Neural progenitor cell (in vitro differentiated cells): ENCODE data around the gene PI3. TPM values are rescaled to one million over a fixed set of nuclear protein-coding genes. Genes with fewer than 3 reads are reported as not detected.

Source experiments
- DNase-seq: peaks from one replicate; pipeline ENCODE4 v3.0.0-alpha.2; 2016; ENCODE audit warnings: low spot score
- H2AFZ ChIP-seq: fragments of 200-600 bp; sonication (generic); replicated peaks from 2 replicates; pipeline ENCODE4 v1.6.1; 2016; ENCODE audit warnings: antibody characterized with exemption
- H3F3A ChIP-seq: fragments of 200-600 bp; sonication (generic); 2 replicates; pipeline ENCODE4 v1.6.1; 2016; ENCODE audit warnings: antibody characterized with exemption, low read depth
- H3K27ac ChIP-seq: fragments of 200-600 bp; sonication (generic); 2 replicates; pipeline ENCODE4 v1.5.1; 2016; ENCODE audit warnings: mild to moderate bottlenecking
- H3K27me3 ChIP-seq: fragments of 200-600 bp; sonication (generic); 2 replicates; pipeline ENCODE4 v1.6.1; 2016; ENCODE audit warnings: mild to moderate bottlenecking, moderate library complexity
- H3K36me3 ChIP-seq: fragments of 200-600 bp; sonication (generic); 2 replicates; pipeline ENCODE4 v1.5.1; 2016
- H3K4me1 ChIP-seq: fragments of 200-600 bp; sonication (generic); 2 replicates; pipeline ENCODE4 v1.6.1; 2016; ENCODE audit warnings: mixed run types
- H3K4me2 ChIP-seq: fragments of 200-600 bp; sonication (generic); 2 replicates; pipeline ENCODE4 v1.6.1; 2016
- H3K4me3 ChIP-seq: fragments of 200-600 bp; sonication (generic); 2 replicates; pipeline ENCODE4 v1.5.1; 2016
- H3K79me2 ChIP-seq: fragments of 200-600 bp; sonication (generic); 2 replicates; pipeline ENCODE4 v1.6.1; 2016; ENCODE audit warnings: low read depth
- H3K9ac ChIP-seq: fragments of 200-600 bp; sonication (generic); 2 replicates; pipeline ENCODE4 v1.6.1; 2016
- H3K9me3 ChIP-seq: fragments of 200-600 bp; sonication (generic); 2 replicates; pipeline ENCODE4 v1.5.1; 2016; ENCODE audit warnings: low read depth
- H4K20me1 ChIP-seq: fragments of 200-600 bp; sonication (generic); 2 replicates; pipeline ENCODE4 v1.6.1; 2016; ENCODE audit warnings: low read depth
- H3K27ac Mint-ChIP-seq: 3 replicates; pipeline ENCODE4 v1.8.0; 2021; ENCODE audit warnings: mixed read lengths
- H3K27me3 Mint-ChIP-seq: 2 replicates; pipeline ENCODE4 v1.8.0; 2022; ENCODE audit warnings: low read depth, mild to moderate bottlenecking, inconsistent platforms, moderate library complexity, mixed read lengths; ENCODE audit not compliant: insufficient read depth
- H3K36me3 Mint-ChIP-seq: 3 replicates; pipeline ENCODE4 v1.8.0; 2021; ENCODE audit warnings: mixed read lengths
- H3K4me1 Mint-ChIP-seq: 3 replicates; pipeline ENCODE4 v1.8.0; 2021; ENCODE audit warnings: mixed read lengths
- H3K4me3 Mint-ChIP-seq: 3 replicates; pipeline ENCODE4 v1.8.0; 2021; ENCODE audit warnings: mild to moderate bottlenecking, moderate library complexity, mixed read lengths
- H3K9me3 Mint-ChIP-seq: 3 replicates; pipeline ENCODE4 v1.8.0; 2020; ENCODE audit warnings: mixed read lengths
- CTCF ChIP-seq: fragments of 200-600 bp; sonication (generic); IDR thresholded peaks from 2 replicates; pipeline ENCODE4 v1.5.1; 2017; ENCODE audit warnings: antibody characterized with exemption, mild to moderate bottlenecking
- EZH2 ChIP-seq: fragments of 200-600 bp; sonication (generic); IDR thresholded peaks from 2 replicates; pipeline ENCODE4 v1.6.1; 2017; ENCODE audit warnings: antibody characterized with exemption, mild to moderate bottlenecking, moderate library complexity
- EZH2phosphoT487 ChIP-seq: fragments of 200-600 bp; sonication (generic); IDR thresholded peaks from 2 replicates; pipeline ENCODE4 v1.6.1; 2017; ENCODE audit warnings: antibody characterized with exemption
- total RNA-seq: library from RNA; depleted of rRNA; stranded (reverse); fragments of >200 nt; gene quantifications from 2 replicates; pipeline ENCODE4 v1.2.3, GENCODE V29; 2015; ENCODE audit warnings: low replicate concordance

Gene PI3
- total RNA-seq, 1 donor from 2014 or later, result not detected

GRCh38 chr20:45193331-45193730 lies 18.6 kb downstream of the PI3 start:
- no peak overlapping the region for H3K27ac Mint-ChIP-seq
- H3K27me3 Mint-ChIP-seq, result no peaks in the 10 kb centered on the region
- no peak overlapping the region for H3K27ac ChIP-seq

GRCh38 chr20:45206725-45207124 lies 32.0 kb downstream of the PI3 start, which contains the start of gene SEMG1:
Gene SEMG1, plus strand, starts transcription at chr20:45207033. Its CDS starts 21 bp downstream, at chr20:45207054.
- Histone ChIP-seq H2AFZ (no peak within 1 kb of the TSS), H3F3A (no peaks in the 10 kb centered on the region), H3K4me3 (no peak within 1 kb of the TSS), H3K4me2 (no peak within 1 kb of the TSS), H3K27me3 (no peaks in the 10 kb centered on the region), H3K79me2 (no peaks in the 10 kb centered on the region), H3K9ac (no peak within 1 kb of the TSS), H3K36me3 (no peaks in the 10 kb centered on the region), H4K20me1 (no peaks in the 10 kb centered on the region), H3K4me1 (no peaks in the 10 kb centered on the region), H3K9me3 (no peaks in the 10 kb centered on the region), H3K27ac (no peak within 1 kb of the TSS)
- Mint-ChIP-seq H3K4me3 (no peak within 1 kb of the TSS), H3K9me3 (no peaks in the 10 kb centered on the region), H3K36me3 (no peaks in the 10 kb centered on the region), H3K4me1 (peaks cover 3% of the 10 kb centered on the region), H3K27ac (no peak within 1 kb of the TSS), H3K27me3 (peaks cover 2% of the 10 kb centered on the region)
- TF ChIP-seq EZH2phosphoT487 (no peak), CTCF (no peak), EZH2 (no peak)
- no peak for DNase-seq

More at GRCh38 chr20:45193331-45193730, 18.6 kb downstream of the PI3 start:
- no peak overlapping the region for H3K9ac ChIP-seq
- Mint-ChIP-seq H3K36me3 (no peaks in the 10 kb centered on the region), H3K4me3 (no peak overlapping the region), H3K4me1 (no peaks in the 10 kb centered on the region), H3K9me3 (no peaks in the 10 kb centered on the region)
- no peaks in the 10 kb centered on the region for H3K27me3 ChIP-seq
- H4K20me1 ChIP-seq, result no peaks in the 10 kb centered on the region
- DNase-seq, result no peak
- H3K4me3 ChIP-seq, result no peak overlapping the region
- H2AFZ ChIP-seq, result no peak overlapping the region
- no peak overlapping the region for H3K4me2 ChIP-seq
- H3F3A ChIP-seq, result no peaks in the 10 kb centered on the region
- H3K79me2 ChIP-seq, result no peaks in the 10 kb centered on the region
- no peaks in the 10 kb centered on the region for H3K36me3 ChIP-seq
- H3K4me1 ChIP-seq, result peaks cover 5% of the 10 kb centered on the region
- no peaks in the 10 kb centered on the region for H3K9me3 ChIP-seq
- no peak for TF ChIP-seq CTCF
- no peak for TF ChIP-seq EZH2
- TF ChIP-seq EZH2phosphoT487, result no peak

GRCh38 chr20:45209924-45210323 lies 35.2 kb downstream of the PI3 start:
- Mint-ChIP-seq H3K4me1 (peaks cover 3% of the 10 kb centered on the region), H3K4me3 (no peak overlapping the region), H3K36me3 (no peaks in the 10 kb centered on the region), H3K27ac (no peak overlapping the region), H3K27me3 (peaks cover 2% of the 10 kb centered on the region), H3K9me3 (no peaks in the 10 kb centered on the region)
- TF ChIP-seq EZH2phosphoT487, result no peak
- TF ChIP-seq CTCF, result no peak
- no peak for TF ChIP-seq EZH2
- Histone ChIP-seq H3K4me2 (no peak overlapping the region), H2AFZ (no peak overlapping the region), H3F3A (no peaks in the 10 kb centered on the region), H3K4me3 (no peak overlapping the region), H3K4me1 (no peaks in the 10 kb centered on the region), H3K27ac (no peak overlapping the region), H3K27me3 (no peaks in the 10 kb centered on the region), H3K36me3 (no peaks in the 10 kb centered on the region), H3K9ac (no peak overlapping the region), H3K79me2 (no peaks in the 10 kb centered on the region), H4K20me1 (no peaks in the 10 kb centered on the region), H3K9me3 (no peaks in the 10 kb centered on the region)
- no peak for DNase-seq
